Activated gamma-delta T cell treated with anti-CD3 and anti-CD28 coated beads, Interleukin-2, amount 50 U/mL, for 16 hours (primary cell): ENCODE measurements around the gene ARHGAP8.

Source experiments
- DNase-seq: peaks from one replicate; pipeline ENCODE4 v3.0.0-alpha.2; 2020; ENCODE audit warnings: low read depth

Gene ARHGAP8

GRCh38 chr22:44862281-44862680, 109.9 kb downstream of the ARHGAP8 start:
- no peak for DNase-seq

DNA sequence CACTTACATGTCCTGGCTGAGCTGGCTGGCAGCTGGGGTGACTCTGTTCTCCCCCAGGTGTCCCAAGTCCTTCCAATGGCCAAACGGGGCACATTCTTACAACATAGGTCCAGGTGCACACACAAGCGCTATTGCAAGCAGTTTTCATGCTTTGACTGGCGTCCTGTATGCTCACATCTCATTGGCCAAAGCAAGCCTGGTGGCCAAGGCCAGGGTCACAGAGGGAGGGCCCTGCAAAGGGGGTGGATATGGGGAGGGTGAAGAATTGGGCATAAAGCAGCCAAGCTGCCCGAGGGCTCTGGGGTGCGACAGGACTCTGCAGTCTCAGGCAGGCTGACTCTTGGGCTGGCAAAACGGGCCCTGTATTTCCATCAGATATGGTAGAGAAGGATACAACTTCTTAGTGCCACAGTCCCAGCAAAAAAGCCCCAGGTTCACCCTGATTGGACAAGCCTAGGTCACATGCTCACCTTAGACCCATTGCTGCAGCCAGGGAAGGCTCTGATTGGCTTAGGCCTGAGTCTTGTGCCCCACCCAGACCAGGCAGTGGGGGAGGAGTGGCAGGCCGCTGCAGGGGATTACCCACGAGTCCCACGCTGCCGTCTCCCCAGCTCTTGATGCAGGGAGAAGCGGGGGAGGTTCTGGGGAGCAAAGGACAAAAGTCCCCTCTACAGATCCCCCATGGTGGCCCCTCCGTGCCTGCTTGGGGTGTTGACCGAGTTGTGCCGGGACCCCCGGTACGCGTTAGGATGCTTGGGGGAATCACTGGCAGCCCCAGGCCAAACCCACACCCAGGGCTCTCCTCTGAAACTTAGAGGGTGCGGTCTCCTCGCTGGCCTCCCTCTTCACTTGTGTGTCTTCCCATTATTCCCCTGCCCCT, 110.8 kb downstream of the ARHGAP8 start:
- no peak for DNase-seq

DNA sequence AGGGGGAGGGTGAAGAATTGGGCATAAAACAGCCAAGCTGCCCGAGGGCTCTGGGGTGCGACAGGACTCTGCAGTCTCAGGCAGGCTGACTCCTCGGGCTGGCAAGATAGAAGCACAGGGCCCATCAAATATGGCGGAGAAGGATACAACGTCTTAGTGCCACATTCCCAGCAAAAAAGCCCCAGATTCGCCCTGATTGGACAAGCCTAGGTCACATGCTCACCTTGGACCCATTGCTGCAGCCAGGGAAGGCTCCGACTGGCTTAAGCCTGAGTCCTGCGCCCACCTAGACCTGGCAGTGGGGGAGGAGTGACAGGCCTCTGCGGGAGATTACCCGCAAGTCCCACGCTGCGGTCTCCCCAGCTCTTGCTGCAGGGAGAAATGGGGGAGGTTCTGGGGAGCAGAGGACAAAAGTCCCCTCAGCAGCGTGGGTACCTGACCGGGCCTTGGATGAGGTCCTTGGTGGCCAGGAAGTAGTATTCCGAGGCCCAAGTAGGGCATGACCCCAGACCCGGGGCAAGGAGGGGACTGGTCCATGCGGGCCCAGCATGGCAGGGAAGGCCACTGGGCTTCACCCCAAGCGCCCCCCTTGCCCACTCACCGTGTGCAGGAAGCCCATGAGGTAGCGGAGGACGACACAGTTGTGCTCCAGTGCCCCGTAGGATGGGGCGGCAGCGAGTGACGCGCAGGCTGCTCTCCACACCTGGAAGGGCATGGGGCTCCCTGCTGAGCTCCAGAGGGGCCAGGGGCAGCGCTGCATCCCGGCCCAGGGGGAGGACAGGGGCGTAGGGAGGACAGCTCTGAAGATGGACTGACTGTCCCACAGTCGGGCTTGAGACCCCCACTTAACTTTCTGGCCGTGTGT, 113.0 kb downstream of the ARHGAP8 start:
- DNase-seq, result no peak

- DNase-seq, result no peak
Observed at GRCh38 chr22:44869196-44869595, 116.8 kb downstream of the ARHGAP8 start.

GRCh38 chr22:44870021-44870420, 117.6 kb downstream of the ARHGAP8 start:
- no peak for DNase-seq

- DNase-seq, result no peak
Observed at GRCh38 chr22:44871782-44872181, 119.4 kb downstream of the ARHGAP8 start.

GRCh38 chr22:44876921-44877320, 124.5 kb downstream of the ARHGAP8 start:
- no peak for DNase-seq

GRCh38 chr22:44878483-44879300, 126.3 kb downstream of the ARHGAP8 start:
- no peak for DNase-seq

DNA sequence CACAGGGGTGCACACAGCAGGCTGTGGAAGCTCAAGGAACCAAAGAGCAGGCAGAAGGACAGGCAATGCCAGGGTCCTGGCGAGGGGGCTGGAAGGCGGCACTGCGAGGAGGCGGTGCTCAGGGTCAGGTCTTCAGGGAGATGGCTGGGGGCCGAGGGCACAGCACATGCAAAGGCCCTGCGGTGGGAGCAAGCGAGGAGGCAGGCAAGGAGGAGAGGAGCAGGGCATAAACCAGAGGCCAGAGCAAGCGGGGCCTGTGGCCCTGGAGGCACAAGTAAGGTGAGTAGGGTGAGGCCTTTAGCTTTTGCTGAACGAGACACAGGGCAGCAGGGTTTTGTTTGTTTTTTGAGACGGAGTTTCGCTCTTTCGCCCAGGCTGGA, 126.9 kb downstream of the ARHGAP8 start:
- no peak for DNase-seq

GRCh38 chr22:44880610-44881290, 128.4 kb downstream of the ARHGAP8 start:
- no peak for DNase-seq

- no peak for DNase-seq
Observed at GRCh38 chr22:44881624-44882023, 129.2 kb downstream of the ARHGAP8 start.

- no peak for DNase-seq
Observed at GRCh38 chr22:44882226-44882905, 130.0 kb downstream of the ARHGAP8 start.

GRCh38 chr22:44883011-44883421, 130.6 kb downstream of the ARHGAP8 start:
- no peak for DNase-seq

DNA sequence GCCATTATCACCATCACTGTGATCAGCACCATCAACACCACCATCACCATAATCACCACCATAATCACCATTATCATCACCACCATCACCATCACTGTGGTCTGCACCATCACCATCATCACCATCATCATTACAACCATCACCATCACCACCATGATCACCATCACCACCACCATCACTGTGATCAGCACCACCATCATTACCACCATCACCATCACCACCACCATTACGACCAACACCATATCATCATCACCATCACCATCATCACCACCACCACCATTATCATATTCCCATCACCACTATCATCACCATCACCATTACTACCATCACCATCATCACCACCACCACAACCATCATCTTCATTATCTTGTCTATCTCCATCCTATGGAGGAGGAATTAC, 132.2 kb downstream of the ARHGAP8 start:
- no peak for DNase-seq

GRCh38 chr22:44884968-44885805, 132.8 kb downstream of the ARHGAP8 start:
- no peak for DNase-seq

DNA sequence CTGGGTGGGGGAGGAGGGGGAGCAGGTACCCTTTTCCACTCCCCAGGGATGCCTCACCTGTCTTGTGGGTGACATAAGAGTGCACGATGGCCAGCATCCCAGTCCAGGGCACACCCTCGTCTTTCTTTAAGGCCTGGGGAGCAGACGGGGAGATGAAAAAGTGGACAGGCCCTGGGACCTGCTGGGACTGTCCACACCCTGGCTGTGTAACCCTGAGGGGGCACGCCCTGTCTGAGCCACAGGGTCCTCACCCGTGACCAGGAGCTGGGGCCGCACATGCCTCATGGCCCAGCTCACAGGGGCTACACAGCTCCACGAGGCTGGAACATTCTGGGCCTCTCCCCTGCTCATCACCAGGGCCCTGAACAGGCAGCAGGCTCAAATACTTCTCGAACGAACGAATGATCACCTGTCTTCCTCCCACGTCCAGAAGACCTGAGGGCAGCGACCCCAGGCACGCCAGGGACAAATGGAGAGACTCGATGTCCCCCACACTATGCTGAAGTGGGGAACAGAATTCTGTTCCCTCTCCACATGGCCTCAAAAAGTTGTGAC, 133.5 kb downstream of the ARHGAP8 start:
- no peak for DNase-seq

- DNase-seq, result no peak
Observed at GRCh38 chr22:44887941-44888366, 135.6 kb downstream of the ARHGAP8 start.

DNA sequence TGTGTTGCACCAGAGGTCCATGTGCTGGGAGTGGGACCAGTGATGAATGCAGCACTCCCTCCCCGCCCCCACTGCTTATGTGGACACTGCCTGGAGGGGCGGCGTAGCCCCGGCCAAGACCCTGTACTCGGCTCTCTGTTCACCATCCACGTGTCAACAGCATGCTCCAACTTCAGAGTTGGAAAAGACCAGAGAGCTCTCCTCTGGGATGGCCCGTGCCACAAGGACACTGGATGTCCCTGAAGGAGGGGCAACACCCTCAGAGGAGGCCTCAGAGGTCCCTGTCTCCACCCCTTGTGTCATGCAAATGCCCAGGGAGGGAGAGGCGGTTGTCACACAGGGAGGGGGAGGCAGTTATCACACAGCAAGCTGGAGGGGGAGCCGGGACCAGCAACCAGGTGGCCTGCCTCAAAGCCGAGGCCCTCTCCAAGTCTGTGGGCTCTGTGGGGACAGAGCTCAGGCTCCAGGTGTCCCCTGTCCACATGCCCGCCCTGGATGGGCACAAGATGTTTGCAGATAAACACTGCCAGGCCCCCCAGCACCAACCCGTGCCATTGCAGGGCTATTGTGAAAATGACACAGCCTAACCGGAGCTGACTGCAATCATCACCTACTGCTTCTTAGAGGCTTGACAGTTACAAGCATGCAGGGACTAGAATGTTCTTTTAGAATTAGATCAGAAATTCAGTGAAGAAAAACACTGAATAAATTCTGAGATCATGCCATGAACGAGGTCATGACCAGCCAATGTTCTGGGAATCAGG, 136.3 kb downstream of the ARHGAP8 start:
- no peak for DNase-seq
